Choroid plexus epithelial cell (primary cell): ENCODE measurements around the gene SF3B3.
A peak's percentile ranks its signal among the peaks of the same experiment; 100 is the strongest.
"Not testable (repeated sequence)": the region's sequence is repeated elsewhere in the genome, so short reads cannot be mapped to it uniquely, and the experiment has no call there.

Source experiments
- DNase-seq: peaks from one replicate; pipeline ENCODE4 v3.0.0-alpha.2; 2010; ENCODE audit warnings: low read depth
- H3K4me3 ChIP-seq: 2 replicates; pipeline ENCODE4 v1.5.1; 2011; ENCODE audit warnings: low read depth, mild to moderate bottlenecking, control low read depth, low read length, moderate library complexity
- CTCF ChIP-seq: conservative IDR thresholded peaks from 2 replicates; pipeline ENCODE4 v1.5.1; 2011; ENCODE audit warnings: low read depth, mild to moderate bottlenecking, control low read depth, inconsistent platforms, low read length, moderate library complexity

SF3B3 gene

GRCh38 chr16:70511833-70512232 is 11.8 kb upstream of the SF3B3 start:
- DNase-seq, result no peak
- H3K4me3 ChIP-seq, result no peak overlapping the region
- no peak for TF ChIP-seq CTCF

- no peak overlapping the region for H3K4me3 ChIP-seq
- DNase-seq, result peak; percentile 23
- no peak for TF ChIP-seq CTCF
Observed at GRCh38 chr16:70512456-70512855, 11.2 kb upstream of the SF3B3 start.

- TF ChIP-seq CTCF, result no peak
- peak; percentile 78 for DNase-seq
- H3K4me3 ChIP-seq, result no peak overlapping the region
Observed at GRCh38 chr16:70520612-70521297, 2.9 kb upstream of the SF3B3 start.

- peak overlapping the region; percentile 99 for H3K4me3 ChIP-seq
Observed at GRCh38 chr16:70522216-70523075, 1.2 kb upstream of the SF3B3 start.

GRCh38 chr16:70523076-70523742 is 407 bp upstream of the SF3B3 start, which contains the start of gene COG4:
Gene COG4, minus strand, starts transcription at chr16:70523554. Its CDS starts 11 bp downstream, at chr16:70523543.
- H3K4me3 ChIP-seq, result peak within 1 kb of the TSS; percentile 99
- DNase-seq, result peak; percentile 84
- TF ChIP-seq CTCF, result no peak

More at GRCh38 chr16:70522216-70523075, 1.2 kb upstream of the SF3B3 start:
- no peak for DNase-seq
- no peak for TF ChIP-seq CTCF

GRCh38 chr16:70524399-70524825 is 796 bp downstream of the SF3B3 start:
- peak overlapping the region; percentile 99 for H3K4me3 ChIP-seq
- not testable (repeated sequence) for DNase-seq

GRCh38 chr16:70526403-70526802 is 2.8 kb downstream of the SF3B3 start:
- DNase-seq, result peak; percentile 15
- no peak for TF ChIP-seq CTCF
- H3K4me3 ChIP-seq, result peak overlapping the region; percentile 9
